ENCODE results near the gene SLC1A1.

- TF ChIP-seq CTCF (IDR thresholded peaks at IDR 0.05) (no peak), TEAD4 (CRISPR knock-in tag; IDR thresholded peaks at IDR 0.05) (no peak), IRF1 (CRISPR knock-in tag; IDR thresholded peaks at IDR 0.05) (no peak)
Measured at GRCh38 chr9:4590430-4591122, 100.3 kb downstream of the SLC1A1 start.
